Measurements from ENCODE around the gene PSMB8. TPM values are rescaled to one million over a fixed set of nuclear protein-coding genes. Genes with fewer than 3 reads are reported as not detected.

The PSMB8 gene
- total RNA-seq, 1 donor from 2014 or later = 410 TPM

- intact Hi-C loops (cut with micrococcal nuclease) = loop anchor here (10.0 kb wide), 2 partner anchors 883 to 1193 kb away; partner anchors contain the start of genes C6orf47, CSNK2B, DXO and GPANK1
These were observed 14.3 kb upstream of the PSMB8 start for GRCh38 chr6:32858194-32858593.

GRCh38 chr6:32857156-32857891, 13.5 kb upstream of the PSMB8 start:
- intact Hi-C loops (cut with micrococcal nuclease) = loop anchor here (10.0 kb wide), 2 partner anchors 883 to 1193 kb away; partner anchors contain the start of genes C6orf47, CSNK2B, DXO and GPANK1

GRCh38 chr6:32855467-32856174, 11.8 kb upstream of the PSMB8 start:
- intact Hi-C loops (cut with micrococcal nuclease) = loop anchor here (10.0 kb wide), 2 partner anchors 881 to 1191 kb away; partner anchors contain the start of genes C6orf47, CSNK2B, DXO and GPANK1

GRCh38 chr6:32854376-32855178, 10.7 kb upstream of the PSMB8 start:
- intact Hi-C loops (cut with micrococcal nuclease) = loop anchor here (1.0 to 10.0 kb wide), 10 partner anchors 14 to 1190 kb away; partner anchors contain the start of genes C6orf47, CSNK2B, CUTA and DXO

- intact Hi-C loops (cut with micrococcal nuclease) = loop anchor here (1.0 to 10.0 kb wide), 11 partner anchors 9 to 1189 kb away; partner anchors contain the start of genes C6orf47, CSNK2B, CUTA and DXO
These were observed 9.9 kb upstream of the PSMB8 start, which contains the start of the genes PSMB9 and TAP1 for GRCh38 chr6:32853541-32854375. Gene PSMB9, plus strand, starts transcription at chr6:32854192. Its CDS starts 38 bp downstream, at chr6:32854230. Gene TAP1, minus strand, starts transcription at chr6:32853704. Its CDS starts 68 bp downstream, at chr6:32853636.

GRCh38 chr6:32852844-32853540, 9.1 kb upstream of the PSMB8 start:
- intact Hi-C loops (cut with micrococcal nuclease) = loop anchor here (1.0 to 10.0 kb wide), 7 partner anchors 9 to 1188 kb away; partner anchors contain the start of genes C6orf47, CSNK2B, CUTA and DXO

- intact Hi-C loops (cut with micrococcal nuclease) = loop anchor here (1.0 to 10.0 kb wide), 6 partner anchors 221 to 1187 kb away; partner anchors contain the start of genes C6orf47, CSNK2B, CUTA and DXO
These were observed 8.4 kb upstream of the PSMB8 start for GRCh38 chr6:32852018-32852843.

- intact Hi-C loops (cut with micrococcal nuclease) = loop anchor here (5.0 to 10.0 kb wide), 5 partner anchors 351 to 1186 kb away; partner anchors contain the start of genes C6orf47, CSNK2B, CUTA and DXO
These were observed 7.2 kb upstream of the PSMB8 start for GRCh38 chr6:32851025-32851424.

- intact Hi-C loops (cut with micrococcal nuclease) = loop anchor here (5.0 to 10.0 kb wide), 2 partner anchors 1024 to 1447 kb away; partner anchors contain the start of genes HSPA1B and MICA
These were observed 5.3 kb upstream of the PSMB8 start for GRCh38 chr6:32849126-32849525.

GRCh38 chr6:32847795-32848194, 3.9 kb upstream of the PSMB8 start:
- intact Hi-C loops (cut with micrococcal nuclease) = loop anchor here (5.0 to 10.0 kb wide), 2 partner anchors 1023 to 1445 kb away; partner anchors contain the start of genes HSPA1B and MICA

GRCh38 chr6:32847004-32847403, 3.2 kb upstream of the PSMB8 start:
- intact Hi-C loops (cut with micrococcal nuclease) = loop anchor here (5.0 to 10.0 kb wide), 2 partner anchors 1022 to 1445 kb away; partner anchors contain the start of genes HSPA1B and MICA

GRCh38 chr6:32845384-32845884, 1.6 kb upstream of the PSMB8 start:
- intact Hi-C loops (cut with micrococcal nuclease) = loop anchor here (2.0 to 10.0 kb wide), 8 partner anchors 403 to 1443 kb away; partner anchors contain the start of genes AGPAT1, B3GALT4, HSPA1B and MICA

GRCh38 chr6:32844839-32845383, 1.1 kb upstream of the PSMB8 start:
- intact Hi-C loops (cut with micrococcal nuclease) = loop anchor here (1.0 to 10.0 kb wide), 14 partner anchors 8 to 1443 kb away; partner anchors contain the start of genes AGPAT1, B3GALT4, EHMT2 and HSPA1B

- intact Hi-C loops (cut with micrococcal nuclease) = loop anchor here (5.0 to 10.0 kb wide), 2 partner anchors 946 to 1019 kb away; partner anchors contain the start of genes EHMT2 and HSPA1B
These were observed 392 bp downstream of the PSMB8 start for GRCh38 chr6:32843331-32843978.

GRCh38 chr6:32842690-32843089, 1.2 kb downstream of the PSMB8 start:
- intact Hi-C loops (cut with micrococcal nuclease) = loop anchor here (5.0 to 10.0 kb wide), 2 partner anchors 945 to 1018 kb away; partner anchors contain the start of genes EHMT2 and HSPA1B

- intact Hi-C loops (cut with micrococcal nuclease) = loop anchor here (5.0 to 10.0 kb wide), 2 partner anchors 945 to 1017 kb away; partner anchors contain the start of genes EHMT2 and HSPA1B
These were observed 1.7 kb downstream of the PSMB8 start for GRCh38 chr6:32842021-32842650.

Measured in T-helper 1 cell treated with Interleukin-12 subunit alpha and Interleukin-12 subunit beta and Interleukin-4 antibody, amounts not matched to agents 30 ng/mL and 1 ng/mL, for 36 hours (primary cell).